Uterus (tissue), 4 donors: ENCODE results near the gene MAVS. TPM values are rescaled to one million over a fixed set of nuclear protein-coding genes. Genes with fewer than 3 reads are reported as not detected.
A peak's percentile ranks its signal among the peaks of the same experiment; 100 is the strongest.
"Not testable (repeated sequence)": the region's sequence is repeated elsewhere in the genome, so short reads cannot be mapped to it uniquely, and the experiment has no call there.

Experiments used
- DNase-seq, 2 donors: peaks; one replicate each; pipeline ENCODE4 v3.0.0-alpha.2; 2019 to 2020
- H3K27ac ChIP-seq, 2 donors: fragments of 200-600 bp; sonication (generic); 1 replicate in 1 of 2; 2 replicates in 1 of 2; pipeline ENCODE4 v1.5.1; 2016 to 2018
- H3K27me3 ChIP-seq, 2 donors: fragments of 200-600 bp; sonication (generic); one replicate each; pipeline ENCODE4 v1.5.1; 2018 to 2019; ENCODE audit warnings: control low read depth in 1 of 2
- H3K36me3 ChIP-seq, 2 donors: fragments of 200-600 bp; sonication (generic); one replicate each; pipeline ENCODE4 v1.5.1; 2019; ENCODE audit warnings: control low read depth in 1 of 2
- H3K4me1 ChIP-seq, 2 donors: fragments of 200-600 bp; sonication (generic); one replicate each; pipeline ENCODE4 v1.5.1; 2018 to 2019; ENCODE audit warnings: control low read depth in 1 of 2
- H3K4me3 ChIP-seq, 2 donors: fragments of 200-600 bp; sonication (generic); 1 replicate in 1 of 2; 2 replicates in 1 of 2; pipeline ENCODE4 v1.5.1; 2018 to 2019; ENCODE audit warnings: mild to moderate bottlenecking in 1 of 2
- H3K9me3 ChIP-seq, 2 donors: fragments of 200-600 bp; sonication (generic); one replicate each; pipeline ENCODE4 v1.5.1; 2019; ENCODE audit warnings: control low read depth in 1 of 2
- POLR2A ChIP-seq, 2 donors: fragments of 450-650 bp; IDR thresholded peaks; one replicate each; pipeline ENCODE4 v1.6.1; 2016; ENCODE audit warnings: antibody characterized with exemption in 2 of 2, mild to moderate bottlenecking in 1 of 2, moderate library complexity in 1 of 2
- intact Hi-C: fragments of 100-400 bp; cut with DNase I; formaldehyde crosslinking; loops from one replicate; pipeline ENCODE4 v1.15.1; 2023; ENCODE audit warnings: low total_unique reads
- total RNA-seq, 4 donors: library from RNA; depleted of rRNA in 3 of 4; stranded (reverse); fragments of >200 nt in 3 of 4; gene quantifications; one replicate each; pipeline versions ENCODE4 v1.1.0 to v1.2.4, GENCODE V29; 2014 to 2023
- TF ChIP-seq, protein P1 (sequence below), 4 experiments: fragments of 200-600 bp in 2 of 4; fragments of 450-650 bp in 2 of 4; sonication (generic) in 2 of 4; IDR thresholded peaks; one replicate each; pipeline ENCODE4 v1.5.1; 2016 to 2019; ENCODE audit warnings: antibody characterized with exemption in 4 of 4, mild to moderate bottlenecking in 2 of 4, moderate library complexity in 1 of 4
- donor health status: DM: yes; HTN: yes; CAD: no.

Gene MAVS
- total RNA-seq, 4 donors from 2014 or later, result 7.4 to 43.2 (median 13.7) TPM

DNA sequence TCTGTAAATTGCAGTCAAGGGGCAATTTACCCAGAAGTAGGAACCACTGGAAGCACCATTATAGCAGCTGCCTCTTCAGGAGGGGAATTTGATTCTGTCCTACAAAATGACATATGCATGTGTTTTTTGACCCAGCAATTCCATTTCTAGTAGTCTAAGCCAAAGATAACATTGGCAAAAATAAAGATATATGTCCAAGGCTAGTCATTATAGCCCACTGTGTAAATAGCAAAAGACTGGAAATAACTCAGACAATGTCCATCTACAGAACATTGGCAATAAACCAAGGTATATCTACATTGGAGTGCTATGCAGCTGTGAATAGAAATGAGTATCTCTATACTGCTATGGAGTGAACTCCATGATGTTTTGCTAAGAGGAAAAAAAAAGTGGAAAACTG is 30.0 kb downstream of the MAVS start:
- H3K4me3 ChIP-seq, result no peak overlapping the region
- no peak for DNase-seq
- H3K27me3 ChIP-seq, result no peaks in the 10 kb centered on the region
- TF ChIP-seq, protein P1, sequence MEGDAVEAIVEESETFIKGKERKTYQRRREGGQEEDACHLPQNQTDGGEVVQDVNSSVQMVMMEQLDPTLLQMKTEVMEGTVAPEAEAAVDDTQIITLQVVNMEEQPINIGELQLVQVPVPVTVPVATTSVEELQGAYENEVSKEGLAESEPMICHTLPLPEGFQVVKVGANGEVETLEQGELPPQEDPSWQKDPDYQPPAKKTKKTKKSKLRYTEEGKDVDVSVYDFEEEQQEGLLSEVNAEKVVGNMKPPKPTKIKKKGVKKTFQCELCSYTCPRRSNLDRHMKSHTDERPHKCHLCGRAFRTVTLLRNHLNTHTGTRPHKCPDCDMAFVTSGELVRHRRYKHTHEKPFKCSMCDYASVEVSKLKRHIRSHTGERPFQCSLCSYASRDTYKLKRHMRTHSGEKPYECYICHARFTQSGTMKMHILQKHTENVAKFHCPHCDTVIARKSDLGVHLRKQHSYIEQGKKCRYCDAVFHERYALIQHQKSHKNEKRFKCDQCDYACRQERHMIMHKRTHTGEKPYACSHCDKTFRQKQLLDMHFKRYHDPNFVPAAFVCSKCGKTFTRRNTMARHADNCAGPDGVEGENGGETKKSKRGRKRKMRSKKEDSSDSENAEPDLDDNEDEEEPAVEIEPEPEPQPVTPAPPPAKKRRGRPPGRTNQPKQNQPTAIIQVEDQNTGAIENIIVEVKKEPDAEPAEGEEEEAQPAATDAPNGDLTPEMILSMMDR (IDR thresholded peaks at IDR 0.05), result no peak
- TF ChIP-seq POLR2A (IDR thresholded peaks at IDR 0.05), result no peak
- no peaks in the 10 kb centered on the region for H3K4me1 ChIP-seq
- H3K36me3 ChIP-seq, result no peaks in the 10 kb centered on the region
- H3K27ac ChIP-seq, result no peak overlapping the region
- intact Hi-C loops, result no loop called here
- no peaks in the 10 kb centered on the region for H3K9me3 ChIP-seq

DNA sequence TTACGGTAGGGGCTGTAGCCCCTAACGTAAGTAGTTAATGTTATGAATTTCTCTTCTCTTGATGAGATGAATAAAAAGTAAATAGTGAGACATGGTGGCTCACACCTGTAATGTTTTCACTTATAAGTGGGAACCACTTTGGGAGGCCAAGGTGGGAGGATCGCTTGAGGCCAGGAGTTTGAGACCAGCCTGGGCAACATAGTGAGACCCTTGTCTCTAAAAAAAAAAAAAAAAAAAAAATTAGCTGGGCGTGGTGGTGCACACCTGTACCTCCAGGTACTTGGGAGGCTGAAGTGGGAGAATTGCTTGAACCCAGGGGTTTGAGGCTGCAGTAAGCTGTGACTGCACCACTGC is 32.3 kb downstream of the MAVS start:
- intact Hi-C loops, H3K4me3 ChIP-seq, H3K27ac ChIP-seq, H3K9me3 ChIP-seq, H3K27me3 ChIP-seq, H3K4me1 ChIP-seq, H3K36me3 ChIP-seq, DNase-seq: not testable (repeated sequence)

DNA sequence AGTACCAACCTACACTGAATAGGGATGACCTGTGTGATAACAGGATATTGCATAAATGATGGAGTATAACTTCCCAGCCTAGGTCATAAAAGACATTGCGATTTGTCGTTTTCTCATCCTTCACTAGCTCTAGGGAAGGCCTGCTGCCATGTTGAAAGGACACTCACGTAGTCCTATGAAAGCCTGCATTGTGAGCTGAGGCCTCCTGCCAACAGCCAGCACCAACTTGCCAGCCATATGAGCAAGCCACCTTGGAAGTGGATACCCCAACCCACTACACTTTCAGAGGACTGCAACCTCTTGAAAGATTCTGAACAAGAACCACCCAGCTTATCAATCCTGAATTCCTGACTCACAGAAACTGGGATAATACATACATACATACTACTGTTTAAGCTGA is 39.1 kb downstream of the MAVS start:
- Histone ChIP-seq H3K27me3 (no peaks in the 10 kb centered on the region), H3K4me3 (no peak overlapping the region), H3K36me3 (no peaks in the 10 kb centered on the region), H3K27ac (no peak overlapping the region), H3K4me1 (peaks cover 0 to 7% of the 10 kb centered on the region in 2 donors), H3K9me3 (no peaks in the 10 kb centered on the region)
- no peak for TF ChIP-seq POLR2A (IDR thresholded peaks at IDR 0.05)
- TF ChIP-seq, protein P1 (IDR thresholded peaks at IDR 0.05), result no peak
- no peak for DNase-seq
- intact Hi-C loops, result no loop called here

DNA sequence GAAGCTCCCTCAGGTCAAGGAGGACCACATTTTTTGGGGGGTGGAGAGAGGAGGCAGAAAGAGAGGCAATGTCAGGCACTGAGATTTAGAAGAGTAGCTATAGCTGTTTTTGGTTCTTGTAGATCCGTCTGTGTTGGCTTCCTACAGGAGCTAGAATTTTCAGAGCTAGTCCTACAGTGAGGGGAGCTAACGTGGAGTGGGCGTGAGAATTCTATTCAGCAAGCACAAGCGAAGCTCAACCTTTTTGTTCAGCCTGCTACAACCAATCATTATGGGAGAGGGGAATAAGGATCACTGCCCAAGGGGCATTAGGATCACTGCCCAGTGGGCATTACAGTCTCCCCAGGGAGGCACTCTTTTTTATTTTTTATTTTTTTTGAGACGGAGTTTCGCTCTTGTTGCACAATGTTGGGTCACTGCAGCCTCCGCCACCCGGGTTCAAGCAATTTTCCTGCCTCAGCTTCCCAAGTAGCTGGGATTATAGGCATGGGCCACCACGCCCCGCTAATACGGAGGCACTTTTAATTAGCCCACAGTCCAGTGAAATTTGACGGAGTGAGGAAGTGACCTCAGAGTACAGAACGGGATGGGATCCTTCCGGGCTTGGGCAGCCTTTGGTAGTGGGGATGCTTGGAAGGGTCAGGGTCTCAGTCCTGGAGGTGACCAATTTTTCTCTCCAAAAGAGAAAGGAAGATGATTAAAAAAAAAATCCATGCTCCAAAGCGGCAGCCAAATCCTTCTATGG is 41.4 kb downstream of the MAVS start:
- Histone ChIP-seq H3K36me3 (no peaks in the 10 kb centered on the region), H3K27me3 (no peaks in the 10 kb centered on the region), H3K27ac (peak overlapping the region; percentile 89 to 96), H3K4me3 (peak overlapping the region; percentile 92 to 98), H3K4me1 (peaks cover 5 to 12% of the 10 kb centered on the region in 2 donors), H3K9me3 (no peaks in the 10 kb centered on the region)
- intact Hi-C loops, result no loop called here
- peak in 1 of 2 donors; percentile 47 for DNase-seq
- TF ChIP-seq, protein P1 (IDR thresholded peaks at IDR 0.05), result no peak
- no peak for TF ChIP-seq POLR2A (IDR thresholded peaks at IDR 0.05)

DNA sequence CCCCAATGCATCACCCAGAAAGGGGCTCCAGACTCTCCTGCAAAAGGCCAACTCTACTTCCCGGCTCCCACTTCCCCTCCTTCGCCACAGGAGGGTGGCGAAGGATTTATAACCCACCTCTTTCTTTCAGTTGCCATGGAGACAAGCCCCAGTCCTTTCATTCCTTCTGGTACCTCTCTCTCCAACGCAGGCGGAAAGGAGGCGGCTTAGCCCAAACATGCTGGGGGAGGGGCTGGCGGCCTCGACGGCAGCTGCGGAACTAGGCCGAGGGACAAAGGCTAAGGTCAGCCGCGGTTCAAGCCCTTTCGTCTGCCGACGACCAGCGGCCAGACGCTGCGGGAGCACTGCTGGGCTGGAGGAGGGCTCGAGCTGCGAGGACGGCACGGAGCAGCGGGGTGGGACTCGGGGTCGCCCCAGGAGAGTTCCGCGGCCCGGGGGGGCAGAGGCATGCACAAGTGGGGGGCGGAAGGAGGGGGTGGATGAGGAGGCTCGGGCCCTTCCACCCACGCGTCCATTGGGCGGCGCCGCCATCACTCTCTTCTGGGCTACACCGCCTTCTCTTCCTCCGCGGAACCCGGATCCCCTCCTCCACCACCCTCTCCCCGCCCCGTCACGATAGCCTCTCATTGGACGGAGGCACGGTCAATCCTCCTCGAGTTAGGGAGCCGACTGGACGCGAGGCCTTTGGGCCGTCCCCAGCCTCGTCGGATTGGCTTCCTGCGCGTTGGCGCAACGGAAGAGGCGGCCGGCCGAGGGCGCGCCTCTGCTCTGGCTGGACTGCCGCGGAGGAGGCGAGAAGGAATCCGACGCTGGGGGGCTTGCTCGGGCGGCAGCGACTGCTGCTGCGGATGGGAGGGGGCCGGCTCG is 42.2 kb downstream of the MAVS start, which contains the start of gene PANK2:
TSS of gene PANK2 (plus strand) at position 766 of the 867 bp plus-strand sequence.
- Histone ChIP-seq H3K27ac (peak within 1 kb of the TSS; percentile 89 to 96), H3K4me1 (peaks cover 5 to 12% of the 10 kb centered on the region in 2 donors), H3K27me3 (no peaks in the 10 kb centered on the region), H3K4me3 (peak within 1 kb of the TSS; percentile 92 to 98), H3K36me3 (no peaks in the 10 kb centered on the region), H3K9me3 (no peaks in the 10 kb centered on the region)
- TF ChIP-seq, protein P1 (IDR thresholded peaks at IDR 0.05), result peak; percentile 19 to 51 (median 44)
- peak; percentile 86 to 96 for TF ChIP-seq POLR2A (IDR thresholded peaks at IDR 0.05)
- intact Hi-C loops, result no loop called here
- peak; percentile 100 for DNase-seq
